Loucy (cell line): ENCODE results near the gene AHDC1.

Source experiments
- H2AFZ ChIP-seq: fragments of 200-600 bp; sonication (generic); 2 replicates; pipeline ENCODE4 v1.6.0; 2016; ENCODE audit warnings: antibody characterized with exemption, mild to moderate bottlenecking, low read length, moderate library complexity
- H3F3A ChIP-seq: fragments of 200-600 bp; 2 replicates; pipeline ENCODE4 v1.6.0; 2016; ENCODE audit warnings: antibody characterized with exemption, low read depth, mild to moderate bottlenecking
- H3K27me3 ChIP-seq: fragments of 200-600 bp; sonication (generic); 2 replicates; pipeline ENCODE4 v1.6.1; 2014; ENCODE audit warnings: low read length, mild to moderate bottlenecking; ENCODE audit not compliant: insufficient read depth, poor library complexity, severe bottlenecking
- H3K36me3 ChIP-seq: fragments of 200-600 bp; sonication (generic); 2 replicates; pipeline ENCODE4 v1.6.1; 2016; ENCODE audit warnings: low read length; ENCODE audit not compliant: insufficient read depth
- H3K4me1 ChIP-seq: fragments of 200-600 bp; sonication (generic); 2 replicates; pipeline ENCODE4 v1.5.1; 2014; ENCODE audit warnings: low read length, mild to moderate bottlenecking; ENCODE audit not compliant: insufficient read depth, poor library complexity, severe bottlenecking
- H3K4me2 ChIP-seq: fragments of 200-600 bp; sonication (generic); 2 replicates; pipeline ENCODE4 v1.6.0; 2014; ENCODE audit warnings: antibody characterized with exemption, low read length, low read depth, mild to moderate bottlenecking; ENCODE audit not compliant: poor library complexity, severe bottlenecking
- H3K4me3 ChIP-seq: fragments of 200-600 bp; sonication (generic); 2 replicates; pipeline ENCODE4 v1.5.1; 2014; ENCODE audit warnings: low read length, mild to moderate bottlenecking, mixed read lengths; ENCODE audit not compliant: poor library complexity, severe bottlenecking
- H3K79me2 ChIP-seq: fragments of 200-600 bp; sonication (generic); 2 replicates; pipeline ENCODE4 v1.6.1; 2014; ENCODE audit warnings: low read length; ENCODE audit not compliant: insufficient read depth
- H3K9ac ChIP-seq: fragments of 200-600 bp; sonication (generic); 2 replicates; pipeline ENCODE4 v1.6.0; 2014; ENCODE audit warnings: mild to moderate bottlenecking, low read depth, low read length, moderate library complexity; ENCODE audit not compliant: poor library complexity, severe bottlenecking
- H3K9me2 ChIP-seq: fragments of 200-600 bp; sonication (generic); replicated peaks from 2 replicates; pipeline ENCODE4 v1.6.1; 2016; ENCODE audit warnings: low read depth, low read length, mixed read lengths
- H3K9me3 ChIP-seq: fragments of 200-600 bp; sonication (generic); 2 replicates; pipeline ENCODE4 v1.6.1; 2014; ENCODE audit warnings: mild to moderate bottlenecking, antibody characterized with exemption, low read length, low read depth; ENCODE audit not compliant: insufficient read depth
- H4K20me1 ChIP-seq: fragments of 200-600 bp; sonication (generic); 2 replicates; pipeline ENCODE4 v1.6.0; 2014; ENCODE audit warnings: antibody characterized with exemption, low read length, mild to moderate bottlenecking; ENCODE audit not compliant: insufficient read depth, poor library complexity, severe bottlenecking
- CTCF ChIP-seq: fragments of 200-600 bp; sonication (generic); conservative IDR thresholded peaks from 2 replicates; pipeline ENCODE4 v1.5.1; 2014; ENCODE audit warnings: mild to moderate bottlenecking, antibody characterized with exemption, low read length
- EZH2phosphoT487 ChIP-seq: fragments of 200-600 bp; IDR thresholded peaks from 2 replicates; pipeline ENCODE4 v1.6.1; 2018; ENCODE audit warnings: antibody characterized with exemption, mild to moderate bottlenecking, moderate library complexity, borderline replicate concordance

AHDC1 gene

GRCh38 chr1:27650539-27651175 is 46.7 kb upstream of the AHDC1 start:
- H3K9me2 ChIP-seq, result no peaks in the 10 kb centered on the region
- no peaks in the 10 kb centered on the region for H3K79me2 ChIP-seq
- peak overlapping the region; percentile 15 for H3K9ac ChIP-seq
- H3K4me3 ChIP-seq, result no peak overlapping the region
- peaks cover 16% of the 10 kb centered on the region for H3K4me1 ChIP-seq
- H4K20me1 ChIP-seq, result no peaks in the 10 kb centered on the region
- H3K27me3 ChIP-seq, result no peaks in the 10 kb centered on the region
- TF ChIP-seq EZH2phosphoT487 (no peak), CTCF (no peak)
- no peaks in the 10 kb centered on the region for H3K9me3 ChIP-seq
- no peak overlapping the region for H3K4me2 ChIP-seq
- no peaks in the 10 kb centered on the region for H3F3A ChIP-seq
- no peaks in the 10 kb centered on the region for H3K36me3 ChIP-seq
- peak overlapping the region; percentile 40 for H2AFZ ChIP-seq

GRCh38 chr1:27650171-27650538 is 46.2 kb upstream of the AHDC1 start:
- H3K9me3 ChIP-seq, result no peaks in the 10 kb centered on the region
- no peaks in the 10 kb centered on the region for H3K36me3 ChIP-seq
- no peaks in the 10 kb centered on the region for H3F3A ChIP-seq
- no peaks in the 10 kb centered on the region for H4K20me1 ChIP-seq
- no peak overlapping the region for H2AFZ ChIP-seq
- H3K9me2 ChIP-seq, result no peaks in the 10 kb centered on the region
- H3K79me2 ChIP-seq, result no peaks in the 10 kb centered on the region
- H3K9ac ChIP-seq, result peak overlapping the region; percentile 15
- no peak overlapping the region for H3K4me2 ChIP-seq
- no peaks in the 10 kb centered on the region for H3K27me3 ChIP-seq
- TF ChIP-seq EZH2phosphoT487 (no peak), CTCF (no peak)
- peaks cover 12% of the 10 kb centered on the region for H3K4me1 ChIP-seq
- no peak overlapping the region for H3K4me3 ChIP-seq

- Histone ChIP-seq H3K9me2 (no peaks in the 10 kb centered on the region), H4K20me1 (no peaks in the 10 kb centered on the region), H3K79me2 (no peaks in the 10 kb centered on the region), H3K9me3 (no peaks in the 10 kb centered on the region), H3K27me3 (no peaks in the 10 kb centered on the region), H3K4me3 (no peak overlapping the region), H3K4me1 (peaks cover 12% of the 10 kb centered on the region), H2AFZ (no peak overlapping the region), H3F3A (no peaks in the 10 kb centered on the region), H3K4me2 (no peak overlapping the region), H3K9ac (no peak overlapping the region), H3K36me3 (no peaks in the 10 kb centered on the region)
- no peak for TF ChIP-seq EZH2phosphoT487
Observed at GRCh38 chr1:27649306-27649635, 45.3 kb upstream of the AHDC1 start.

GRCh38 chr1:27648602-27649305 is 44.8 kb upstream of the AHDC1 start:
- H4K20me1 ChIP-seq, result no peaks in the 10 kb centered on the region
- H3K9me2 ChIP-seq, result no peaks in the 10 kb centered on the region
- no peak overlapping the region for H2AFZ ChIP-seq
- no peak overlapping the region for H3K9ac ChIP-seq
- H3K27me3 ChIP-seq, result no peaks in the 10 kb centered on the region
- no peak overlapping the region for H3K4me2 ChIP-seq
- no peaks in the 10 kb centered on the region for H3K36me3 ChIP-seq
- no peak for TF ChIP-seq EZH2phosphoT487
- TF ChIP-seq CTCF, result no peak
- no peak overlapping the region for H3K4me3 ChIP-seq
- H3K4me1 ChIP-seq, result peaks cover 15% of the 10 kb centered on the region
- no peaks in the 10 kb centered on the region for H3K9me3 ChIP-seq
- H3K79me2 ChIP-seq, result no peaks in the 10 kb centered on the region
- H3F3A ChIP-seq, result no peaks in the 10 kb centered on the region
